Transverse colon (tissue), 4 donors: ENCODE measurements around the gene NR2C1. TPM values are rescaled to one million over a fixed set of nuclear protein-coding genes. Genes with fewer than 3 reads are reported as not detected.

Experiments used
- DNase-seq: peaks from one replicate; pipeline ENCODE4 v3.0.0-alpha.2; 2019
- H3K27ac ChIP-seq, 4 donors: fragments of 200-600 bp; sonication (generic); 2 replicates each; pipeline ENCODE4 v1.5.1; 2016 to 2018; ENCODE audit warnings: inconsistent platforms in 4 of 4
- H3K27me3 ChIP-seq: fragments of 200-600 bp; sonication (generic); 2 replicates; pipeline ENCODE4 v1.5.1; 2017; ENCODE audit warnings: inconsistent platforms
- H3K36me3 ChIP-seq, 4 donors: fragments of 200-600 bp; sonication (generic); 2 replicates each; pipeline ENCODE4 v1.5.1; 2017 to 2019; ENCODE audit warnings: inconsistent platforms in 4 of 4
- H3K4me1 ChIP-seq, 4 donors: fragments of 200-600 bp; sonication (generic); 2 replicates each; pipeline ENCODE4 v1.5.1; 2017 to 2020; ENCODE audit warnings: inconsistent platforms in 4 of 4
- H3K4me3 ChIP-seq, 4 donors: fragments of 200-600 bp; sonication (generic); 1 replicate in 1 of 4; 2 replicates in 3 of 4; pipeline versions ENCODE4 v1.5.1 to v1.6.1; 2017 to 2019; ENCODE audit warnings: inconsistent platforms in 4 of 4
- H3K9me3 ChIP-seq, 2 donors: fragments of 200-600 bp; sonication (generic); 2 replicates each; pipeline ENCODE4 v1.5.1; 2017 to 2019; ENCODE audit warnings: inconsistent platforms in 2 of 2
- CTCF ChIP-seq, 5 experiments: fragments of 200-600 bp in 3 of 5; fragments of 450-650 bp in 2 of 5; sonication (generic) in 3 of 5; IDR thresholded peaks; 1 replicate in 2 of 5; 2 replicates in 3 of 5; pipeline ENCODE4 v1.5.1; 2016 to 2017; ENCODE audit warnings: antibody characterized with exemption in 5 of 5, inconsistent platforms in 3 of 5, mild to moderate bottlenecking in 2 of 5, moderate library complexity in 1 of 5
- EP300 ChIP-seq: sonication (generic); formaldehyde crosslinking; IDR thresholded peaks from one replicate; pipeline ENCODE4 v1.6.1; 2017; ENCODE audit warnings: antibody characterized with exemption, low read depth
- POLR2A ChIP-seq: fragments of 450-650 bp; IDR thresholded peaks from one replicate; pipeline ENCODE4 v1.6.1; 2016; ENCODE audit warnings: antibody characterized with exemption, mild to moderate bottlenecking, moderate library complexity
- POLR2AphosphoS5 ChIP-seq, 3 donors: sonication (generic); formaldehyde crosslinking; IDR thresholded peaks; one replicate each; pipeline ENCODE4 v1.6.1; 2016; ENCODE audit warnings: antibody characterized with exemption in 3 of 3
- WGBS, 2 donors: methylation state at CpG; one replicate each; pipeline ENCODE4 v1.1.5; 2018; ENCODE audit warnings: low coverage in 1 of 2; 5-methylcytosine and 5-hydroxymethylcytosine counted together
- in situ Hi-C, 4 donors: fragments of 200-750 bp; cut with MboI; loops; one replicate each; pipeline versions ENCODE4 v1.15.0 to v1.15.1; 2017; ENCODE audit warnings: low sequenced_read_pairs in 3 of 4, low pct_ligation_motif_present in 1 of 4, low pct_unique_long_range_greater_than_20kb in 1 of 4
- intact Hi-C: fragments of 100-400 bp; cut with DNase I; formaldehyde crosslinking; loops from one replicate; pipeline ENCODE4 v1.15.1; 2023; ENCODE audit warnings: low total_unique reads
- total RNA-seq, 4 donors: library from RNA; depleted of rRNA; stranded (reverse); fragments of >200 nt; gene quantifications; one replicate each; pipeline ENCODE4 v1.1.0, GENCODE V29; 2016

Gene NR2C1
- total RNA-seq, 4 donors from 2014 or later, result 25.1 to 157 (median 46.0) TPM

- WGBS, 2 donors, result 75 to 92% methylated on average over 2 of the region's 2 CpGs
- DNase-seq, result no peak
- TF ChIP-seq CTCF (IDR thresholded peaks at IDR 0.05) (no peak), POLR2AphosphoS5 (IDR thresholded peaks at IDR 0.05) (no peak), EP300 (no peak), POLR2A (no peak)
- Histone ChIP-seq H3K4me3 (no peak overlapping the region), H3K4me1 (no peaks in the 10 kb centered on the region), H3K9me3 (no peaks in the 10 kb centered on the region), H3K27me3 (no peaks in the 10 kb centered on the region), H3K27ac (no peak overlapping the region), H3K36me3 (peaks cover 0 to 11% (median 0%) of the 10 kb centered on the region in 4 donors)
- in situ Hi-C loops, result no loop called here
- intact Hi-C loops, result no loop called here
These were observed 100.6 kb downstream of the NR2C1 start for GRCh38 chr12:94972795-94973194.

GRCh38 chr12:94971923-94972322 lies 101.5 kb downstream of the NR2C1 start:
- no peak overlapping the region for H3K4me3 ChIP-seq
- no peaks in the 10 kb centered on the region for H3K4me1 ChIP-seq
- in situ Hi-C loops, result no loop called here
- H3K27me3 ChIP-seq, result no peaks in the 10 kb centered on the region
- no peak for TF ChIP-seq EP300
- no peak for TF ChIP-seq POLR2A
- TF ChIP-seq CTCF (IDR thresholded peaks at IDR 0.05), result no peak
- no peak for TF ChIP-seq POLR2AphosphoS5 (IDR thresholded peaks at IDR 0.05)
- no peak overlapping the region for H3K27ac ChIP-seq
- no peak for DNase-seq
- intact Hi-C loops, result no loop called here
- 89 to 98% methylated on average over 1 to 2 of the region's 2 CpGs for WGBS, 2 donors
- peaks cover 0 to 11% (median 0%) of the 10 kb centered on the region in 4 donors for H3K36me3 ChIP-seq
- H3K9me3 ChIP-seq, result no peaks in the 10 kb centered on the region

- TF ChIP-seq EP300, result no peak
- no peak for TF ChIP-seq POLR2AphosphoS5 (IDR thresholded peaks at IDR 0.05)
- TF ChIP-seq POLR2A, result no peak
- TF ChIP-seq CTCF (IDR thresholded peaks at IDR 0.05), result no peak
- no peaks in the 10 kb centered on the region for H3K27me3 ChIP-seq
- no peaks in the 10 kb centered on the region for H3K9me3 ChIP-seq
- in situ Hi-C loops, result no loop called here
- intact Hi-C loops, result no loop called here
- H3K27ac ChIP-seq, result no peak overlapping the region
- no peak overlapping the region for H3K4me3 ChIP-seq
- H3K36me3 ChIP-seq, result peaks cover 0 to 11% (median 0%) of the 10 kb centered on the region in 4 donors
- DNase-seq, result no peak
- H3K4me1 ChIP-seq, result no peaks in the 10 kb centered on the region
- 94% methylated on average over 1 of the region's 1 CpG; no CpG with 5 or more reads in 1 of the 2 donors for WGBS, 2 donors
These were observed 102.9 kb downstream of the NR2C1 start for GRCh38 chr12:94970560-94970959.

Other genes with a start within 250 kb of the NR2C1 start
- 100 to 1,000 TPM in 2 of 4 donors, 1 to 10 TPM in 2; 4.4 to 155 (median 69.2) TPM for gene NDUFA12, start 69.9 kb downstream of the NR2C1 start, total RNA-seq
- gene FGD6, start 143.8 kb upstream of the NR2C1 start, total RNA-seq, result 10 to 100 TPM; 25.0 to 37.0 (median 32.1) TPM
- 100 to 1,000 TPM in 1 of 4 donors, 10 to 100 TPM in 3; 55.2 to 130 (median 85.5) TPM for gene VEZT, start 144.2 kb upstream of the NR2C1 start, total RNA-seq